ENCODE measurements around the gene PRKCA.

PRKCA gene

GRCh38 chr17:66519154-66519553, 216.7 kb downstream of the PRKCA start:
- H3F3A ChIP-seq (ENCODE audit: control insufficient read depth, insufficient read depth) = no peaks in the 10 kb centered on the region
- no peaks in the 10 kb centered on the region for H3K36me3 ChIP-seq (ENCODE audit: control insufficient read depth, low read length)
- no peak for TF ChIP-seq CTCF (IDR thresholded peaks at IDR 0.05; ENCODE audit: low read depth, low read length, poor library complexity, severe bottlenecking)
- TF ChIP-seq EZH2phosphoT487 (IDR thresholded peaks at IDR 0.05; ENCODE audit: borderline replicate concordance, low read length) = no peak
- no peaks in the 10 kb centered on the region for H3K79me2 ChIP-seq (ENCODE audit: control insufficient read depth, low read length)
- no peaks in the 10 kb centered on the region for H3K27me3 ChIP-seq (ENCODE audit: control insufficient read depth, low read length)
- no peaks in the 10 kb centered on the region for H3K9me2 ChIP-seq (replicated peaks; ENCODE audit: control insufficient read depth, low read length)
- no peaks in the 10 kb centered on the region for H3K9me3 ChIP-seq (ENCODE audit: control insufficient read depth, insufficient read depth, low read length)
- no peak overlapping the region for H3K4me2 ChIP-seq (ENCODE audit: low read length)
- no peak overlapping the region for H3K4me3 ChIP-seq (ENCODE audit: low read length)
- H3K4me1 ChIP-seq (ENCODE audit: control insufficient read depth, low read length) = no peaks in the 10 kb centered on the region
- H4K20me1 ChIP-seq (ENCODE audit: control insufficient read depth, insufficient read depth, low read depth, low read length) = no peaks in the 10 kb centered on the region
- H3K27ac ChIP-seq (ENCODE audit: low read depth, low read length) = no peak overlapping the region

GRCh38 chr17:66520999-66521398, 218.6 kb downstream of the PRKCA start:
- TF ChIP-seq EZH2phosphoT487 (IDR thresholded peaks at IDR 0.05; ENCODE audit: borderline replicate concordance, low read length) (no peak), CTCF (IDR thresholded peaks at IDR 0.05; ENCODE audit: low read depth, low read length, poor library complexity, severe bottlenecking) (no peak)
- H3K4me2 ChIP-seq (ENCODE audit: low read length) = no peak overlapping the region
- no peak overlapping the region for H3K27ac ChIP-seq (ENCODE audit: low read depth, low read length)
- no peaks in the 10 kb centered on the region for H3K79me2 ChIP-seq (ENCODE audit: control insufficient read depth, low read length)
- H3K4me1 ChIP-seq (ENCODE audit: control insufficient read depth, low read length) = no peaks in the 10 kb centered on the region
- H3K9me2 ChIP-seq (replicated peaks; ENCODE audit: control insufficient read depth, low read length) = no peaks in the 10 kb centered on the region
- no peaks in the 10 kb centered on the region for H4K20me1 ChIP-seq (ENCODE audit: control insufficient read depth, insufficient read depth, low read depth, low read length)
- no peaks in the 10 kb centered on the region for H3K36me3 ChIP-seq (ENCODE audit: control insufficient read depth, low read length)
- no peak overlapping the region for H3K4me3 ChIP-seq (ENCODE audit: low read length)
- H3F3A ChIP-seq (ENCODE audit: control insufficient read depth, insufficient read depth) = no peaks in the 10 kb centered on the region
- no peaks in the 10 kb centered on the region for H3K9me3 ChIP-seq (ENCODE audit: control insufficient read depth, insufficient read depth, low read length)
- no peaks in the 10 kb centered on the region for H3K27me3 ChIP-seq (ENCODE audit: control insufficient read depth, low read length)

- no peaks in the 10 kb centered on the region for H3K9me3 ChIP-seq (ENCODE audit: control insufficient read depth, insufficient read depth, low read length)
- no peak overlapping the region for H3K27ac ChIP-seq (ENCODE audit: low read depth, low read length)
- TF ChIP-seq EZH2phosphoT487 (IDR thresholded peaks at IDR 0.05; ENCODE audit: borderline replicate concordance, low read length) (no peak), CTCF (IDR thresholded peaks at IDR 0.05; ENCODE audit: low read depth, low read length, poor library complexity, severe bottlenecking) (no peak)
- no peaks in the 10 kb centered on the region for H3K9me2 ChIP-seq (replicated peaks; ENCODE audit: control insufficient read depth, low read length)
- H3K36me3 ChIP-seq (ENCODE audit: control insufficient read depth, low read length) = no peaks in the 10 kb centered on the region
- no peak overlapping the region for H3K4me3 ChIP-seq (ENCODE audit: low read length)
- H3K4me1 ChIP-seq (ENCODE audit: control insufficient read depth, low read length) = no peaks in the 10 kb centered on the region
- H3K27me3 ChIP-seq (ENCODE audit: control insufficient read depth, low read length) = no peaks in the 10 kb centered on the region
- H4K20me1 ChIP-seq (ENCODE audit: control insufficient read depth, insufficient read depth, low read depth, low read length) = no peaks in the 10 kb centered on the region
- H3K4me2 ChIP-seq (ENCODE audit: low read length) = no peak overlapping the region
- H3F3A ChIP-seq (ENCODE audit: control insufficient read depth, insufficient read depth) = no peaks in the 10 kb centered on the region
- no peaks in the 10 kb centered on the region for H3K79me2 ChIP-seq (ENCODE audit: control insufficient read depth, low read length)
Measured at GRCh38 chr17:66522591-66523272, 220.3 kb downstream of the PRKCA start.

All from DOHH2 (cell line).